AG04450 (cell line): ENCODE data around the gene ARHGAP8. TPM values are rescaled to one million over a fixed set of nuclear protein-coding genes. Genes with fewer than 3 reads are reported as not detected.

Experiments used
- CTCF ChIA-PET: fragments of 300-600, 350-600 bp; formaldehyde crosslinking; extraction: SDS; loops from one replicate; lab custom pipeline; 2022; ENCODE audit warnings: antibody characterized with exemption, inconsistent platforms; lab: Charles Lee
- POLR2A ChIA-PET: fragments of 350-600 bp; formaldehyde crosslinking; extraction: SDS; loops from one replicate; lab custom pipeline; 2021; ENCODE audit warnings: antibody characterized with exemption, inconsistent platforms; lab: Yijun Ruan, JAX
- DNase-seq: peaks from one replicate; pipeline ENCODE4 v3.0.0-alpha.2; 2011; ENCODE audit warnings: low read depth, low spot score
- H3K27ac ChIP-seq: one replicate; pipeline ENCODE4 v1.5.1; 2012; ENCODE audit warnings: low read depth, low read length, control low read depth
- H3K27me3 ChIP-seq: one replicate; pipeline ENCODE4 v1.6.0; 2012; ENCODE audit warnings: low read length; ENCODE audit not compliant: control insufficient read depth, insufficient read depth
- H3K4me3 ChIP-seq: 2 replicates; pipeline ENCODE4 v1.5.1; 2011; ENCODE audit warnings: mild to moderate bottlenecking, low read depth, low read length, control low read depth
- H3K9me3 ChIP-seq: 2 replicates; pipeline ENCODE4 v1.5.1; 2012; ENCODE audit warnings: low read length; ENCODE audit not compliant: control insufficient read depth, insufficient read depth
- CTCF ChIP-seq: IDR thresholded peaks from 2 replicates; pipeline ENCODE4 v1.5.1; 2011; ENCODE audit warnings: low read depth, low read length, control low read depth, inconsistent platforms
- polyA plus RNA-seq: library from polyadenylated mRNA; depleted of rRNA; stranded (reverse); fragments of >200 nt; gene quantifications from 2 replicates; pipeline ENCODE4 v1.2.3, GENCODE V29; 2011

ARHGAP8 gene
- polyA plus RNA-seq, 1 experiment = 0.16 TPM

GRCh38 chr22:44888491-44889254 lies 136.3 kb downstream of the ARHGAP8 start:
- peaks cover 2% of the 10 kb centered on the region for H3K27me3 ChIP-seq
- CTCF ChIA-PET = interaction anchor here (0.6 kb wide), 1 partner anchor 326 kb away, joined by 3 read pairs; no protein-coding TSS in a partner anchor

GRCh38 chr22:44889255-44889878 lies 137.0 kb downstream of the ARHGAP8 start:
- H3K27me3 ChIP-seq = peaks cover 2% of the 10 kb centered on the region
- CTCF ChIA-PET = interaction anchor here (0.6 kb wide), 1 partner anchor 325 kb away, joined by 3 read pairs; no protein-coding TSS in a partner anchor
- peaks cover 10% of the 10 kb centered on the region; the same call in 1 of the 2 replicates for H3K9me3 ChIP-seq
- H3K4me3 ChIP-seq = no peak overlapping the region
- no peak overlapping the region for H3K27ac ChIP-seq
- DNase-seq = no peak
- TF ChIP-seq CTCF = no peak
- POLR2A ChIA-PET = no interaction called here

More at GRCh38 chr22:44888491-44889254, 136.3 kb downstream of the ARHGAP8 start:
- no peak overlapping the region for H3K27ac ChIP-seq
- no peak for TF ChIP-seq CTCF
- POLR2A ChIA-PET = no interaction called here
- H3K4me3 ChIP-seq = no peak overlapping the region
- H3K9me3 ChIP-seq = peaks cover 10% of the 10 kb centered on the region; the same call in 1 of the 2 replicates
- no peak for DNase-seq

- POLR2A ChIA-PET = no interaction called here
Observed at GRCh38 chr22:44890416-44891292, 138.3 kb downstream of the ARHGAP8 start.

GRCh38 chr22:44891293-44891747 lies 138.9 kb downstream of the ARHGAP8 start:
- POLR2A ChIA-PET = no interaction called here
- no peak for TF ChIP-seq CTCF
- no peak overlapping the region for H3K4me3 ChIP-seq
- H3K9me3 ChIP-seq = no peaks in the 10 kb centered on the region; the same call in 1 of the 2 replicates
- CTCF ChIA-PET = no interaction called here
- no peak overlapping the region for H3K27ac ChIP-seq
- no peaks in the 10 kb centered on the region for H3K27me3 ChIP-seq
- no peak for DNase-seq

More at GRCh38 chr22:44890416-44891292, 138.3 kb downstream of the ARHGAP8 start:
- TF ChIP-seq CTCF = no peak
- Histone ChIP-seq H3K4me3 (no peak overlapping the region), H3K27ac (no peak overlapping the region), H3K27me3 (peaks cover 2% of the 10 kb centered on the region), H3K9me3 (peaks cover 3% of the 10 kb centered on the region; the same call in 1 of the 2 replicates)
- no peak for DNase-seq
- CTCF ChIA-PET = no interaction called here
